Heart right ventricle (tissue), 16 donors: ENCODE measurements around the gene SMARCA2. TPM values are rescaled to one million over a fixed set of nuclear protein-coding genes. Genes with fewer than 3 reads are reported as not detected.

Source experiments
- ATAC-seq, 8 donors: fragments of 200-7000 bp; cut with Tn5 transposase; one replicate each; pipeline ENCODE4 v1.9.1; 2020; ENCODE audit warnings: mild to moderate bottlenecking in 8 of 8, moderate library complexity in 8 of 8, moderate number of reproducible peaks in 1 of 8
- DNase-seq, 2 donors: peaks; one replicate each; pipeline ENCODE4 v3.0.0-alpha.2; 2020
- H3K27ac ChIP-seq, 10 donors: fragments of 200-600 bp; sonication (generic) in 2 of 10; one replicate each; pipeline versions ENCODE4 v1.5.0 to v1.8.0; 2020 to 2022; ENCODE audit warnings: mild to moderate bottlenecking in 3 of 10
- H3K27me3 ChIP-seq, 7 donors: fragments of 200-600 bp; one replicate each; pipeline ENCODE4 v1.8.0; 2021 to 2022; ENCODE audit warnings: mild to moderate bottlenecking in 2 of 7
- H3K36me3 ChIP-seq, 9 donors: fragments of 200-600 bp; sonication (generic) in 1 of 9; one replicate each; pipeline versions ENCODE4 v1.5.0 to v1.8.0; 2020 to 2022; ENCODE audit warnings: mild to moderate bottlenecking in 2 of 9
- H3K4me1 ChIP-seq, 9 donors: fragments of 200-600 bp; sonication (generic) in 1 of 9; one replicate each; pipeline versions ENCODE4 v1.5.0 to v1.8.0; 2020 to 2022; ENCODE audit warnings: mild to moderate bottlenecking in 4 of 9
- H3K4me3 ChIP-seq, 10 donors: fragments of 200-600 bp; sonication (generic) in 2 of 10; one replicate each; pipeline versions ENCODE4 v1.5.0 to v1.8.0; 2020 to 2022; ENCODE audit warnings: mild to moderate bottlenecking in 7 of 10, moderate library complexity in 2 of 10
- H3K9me3 ChIP-seq, 11 donors: fragments of 200-600 bp in 10 of 11; sonication (generic) in 2 of 11; one replicate each; pipeline versions ENCODE4 v1.5.0 to v1.8.0; 2013 to 2022; ENCODE audit warnings: mild to moderate bottlenecking in 2 of 11, control low read depth in 1 of 11, moderate library complexity in 1 of 11
- WGBS, 2 donors: extraction: QIAGEN DNeasy Blood & Tissue Kit; methylation state at CpG; one replicate each; pipeline ENCODE4 v1.1.7; 2013; ENCODE audit warnings: inconsistent platforms in 1 of 2; 5-methylcytosine and 5-hydroxymethylcytosine counted together
- intact Hi-C, 10 donors: fragments of 100-400 bp; cut with DNase I; formaldehyde crosslinking; loops; one replicate each; pipeline versions ENCODE4 v1.11.1 to v1.14.2; 2022
- polyA plus RNA-seq, 2 donors: library from polyadenylated mRNA; stranded (reverse); fragments of 200-250 nt; gene quantifications; one replicate each; pipeline ENCODE4 v1.2.3, GENCODE V29; 2013
- total RNA-seq, 10 donors: library from RNA; stranded (reverse); fragmentation: NEBNext Ultra II Directional in 3 of 10; extraction: Animal tissue kit (Norgen Biotek cat#: 25700) in 3 of 10; gene quantifications; one replicate each; pipeline versions ENCODE4 v1.2.1 to v1.2.4, GENCODE V29; 2021 to 2023
- TF ChIP-seq, protein P1 (sequence below), 9 donors: fragments of 200-600 bp; sonication (generic) in 2 of 9; IDR thresholded peaks; one replicate each; pipeline versions ENCODE4 v1.5.0 to v1.8.0; 2021 to 2022; ENCODE audit warnings: antibody characterized with exemption in 9 of 9, mild to moderate bottlenecking in 5 of 9, moderate library complexity in 1 of 9
- donor health status: Arrhythmogenic right ventricular cardiomyopathy.
- donor health status: ischemic (EF 13 %, LVEDD 7.1; RV severe dilation, severe dysfunction).
- donor health status: healthy with polysubstance abuse.
- donor health status: DM: no; HTN: yes; CAD: no.
- donor health status: DM: no; HTN: no; CAD: no.
- donor health status: ischemic (EF 25% LVEDD 6.9; RV normal size, moderate dysfunction).
- donor health status: ischemic (EF 25% LVEDD 5.7; RV mildly dilated, moderate dysfunction).
- donor health status: healthy.
- donor health status: DM: yes; HTN: yes; CAD: no.
- donor health status: Ischemic cardiomyopathy.
- donor health status: ischemic (EF 35%, LVEDD 5.7; RV mildly dilated, moderate dysfunction).
- donor health status: nonischemic (EF 11% LVEDD 7.7; RV severe dilation, severe dysfunction).
- donor health status: DM: yes; HTN: yes; CAD: no.
- donor health status: PGD.
- donor health status: ischemic (EF 29% LVEDD 5.4; RV normal size, mild dysfunction).
- donor health status: nonischemic (EF 23%, LVEDD 6.1; RV moderate dilation, normal function).

Gene SMARCA2
- total and polyA plus RNA-seq, 12 donors: 26.5 to 140 (median 105) TPM

DNA sequence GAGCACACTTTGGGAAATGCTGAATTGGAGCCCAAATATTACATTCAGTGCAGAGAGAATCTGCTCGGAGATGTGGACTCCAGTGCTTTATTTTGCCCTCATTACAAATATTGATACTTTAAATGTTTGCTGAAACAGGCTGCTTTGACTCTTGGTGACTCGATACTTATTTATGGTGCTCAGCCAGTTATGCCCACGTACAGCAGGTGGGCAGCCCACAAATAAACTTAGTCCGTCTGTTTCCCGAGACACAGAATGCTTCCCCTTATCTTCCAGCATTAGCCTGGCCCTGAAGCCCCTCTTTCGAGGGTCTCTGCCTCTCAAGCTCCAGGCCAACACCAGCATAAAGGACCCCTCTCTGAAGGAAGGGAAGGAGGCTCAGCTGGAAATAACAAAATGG is 158.7 kb downstream of the SMARCA2 start:
- Histone ChIP-seq H3K36me3 (peaks cover 0 to 47% (median 6%) of the 10 kb centered on the region in 9 donors), H3K27me3 (no peaks in the 10 kb centered on the region), H3K4me3 (no peak overlapping the region), H3K9me3 (no peaks in the 10 kb centered on the region), H3K4me1 (peaks cover 0 to 16% (median 4%) of the 10 kb centered on the region in 9 donors), H3K27ac (no peak overlapping the region)
- TF ChIP-seq, protein P1, sequence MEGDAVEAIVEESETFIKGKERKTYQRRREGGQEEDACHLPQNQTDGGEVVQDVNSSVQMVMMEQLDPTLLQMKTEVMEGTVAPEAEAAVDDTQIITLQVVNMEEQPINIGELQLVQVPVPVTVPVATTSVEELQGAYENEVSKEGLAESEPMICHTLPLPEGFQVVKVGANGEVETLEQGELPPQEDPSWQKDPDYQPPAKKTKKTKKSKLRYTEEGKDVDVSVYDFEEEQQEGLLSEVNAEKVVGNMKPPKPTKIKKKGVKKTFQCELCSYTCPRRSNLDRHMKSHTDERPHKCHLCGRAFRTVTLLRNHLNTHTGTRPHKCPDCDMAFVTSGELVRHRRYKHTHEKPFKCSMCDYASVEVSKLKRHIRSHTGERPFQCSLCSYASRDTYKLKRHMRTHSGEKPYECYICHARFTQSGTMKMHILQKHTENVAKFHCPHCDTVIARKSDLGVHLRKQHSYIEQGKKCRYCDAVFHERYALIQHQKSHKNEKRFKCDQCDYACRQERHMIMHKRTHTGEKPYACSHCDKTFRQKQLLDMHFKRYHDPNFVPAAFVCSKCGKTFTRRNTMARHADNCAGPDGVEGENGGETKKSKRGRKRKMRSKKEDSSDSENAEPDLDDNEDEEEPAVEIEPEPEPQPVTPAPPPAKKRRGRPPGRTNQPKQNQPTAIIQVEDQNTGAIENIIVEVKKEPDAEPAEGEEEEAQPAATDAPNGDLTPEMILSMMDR (IDR thresholded peaks at IDR 0.05): no peak
- ATAC-seq (no peak), DNase-seq (no peak)
- intact Hi-C loops: no loop called here
- WGBS, 2 donors: 87 to 93% methylated on average over 6 of the region's 6 CpGs

DNA sequence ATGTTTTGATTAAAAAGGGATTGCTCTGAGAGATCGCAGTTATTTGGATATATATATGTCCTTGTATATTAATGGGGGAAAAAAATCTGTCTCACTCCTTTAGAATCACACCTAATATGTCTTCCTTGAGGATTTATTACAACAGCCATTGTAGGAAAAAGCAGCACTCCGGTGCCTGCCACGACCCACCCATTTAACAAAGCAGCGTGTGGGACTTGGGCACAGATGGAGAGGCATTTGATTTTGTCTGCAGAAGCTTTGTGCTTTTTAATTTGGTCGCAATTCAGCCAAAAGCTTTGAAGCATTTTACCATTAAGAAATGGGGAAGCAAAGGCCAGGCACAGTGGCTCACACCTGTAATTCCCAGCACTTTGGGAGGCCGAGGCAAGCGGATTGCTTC is 159.2 kb downstream of the SMARCA2 start:
- DNase-seq (no peak), ATAC-seq (no peak)
- Histone ChIP-seq H3K4me1 (peaks cover 0 to 18% (median 4%) of the 10 kb centered on the region in 9 donors), H3K4me3 (no peak overlapping the region), H3K36me3 (peaks cover 0 to 42% (median 6%) of the 10 kb centered on the region in 9 donors), H3K27ac (no peak overlapping the region), H3K27me3 (no peaks in the 10 kb centered on the region), H3K9me3 (no peaks in the 10 kb centered on the region)
- TF ChIP-seq, protein P1 (IDR thresholded peaks at IDR 0.05): no peak
- intact Hi-C loops: no loop called here
- WGBS, 2 donors: 96% methylated on average over 7 of the region's 7 CpGs

DNA sequence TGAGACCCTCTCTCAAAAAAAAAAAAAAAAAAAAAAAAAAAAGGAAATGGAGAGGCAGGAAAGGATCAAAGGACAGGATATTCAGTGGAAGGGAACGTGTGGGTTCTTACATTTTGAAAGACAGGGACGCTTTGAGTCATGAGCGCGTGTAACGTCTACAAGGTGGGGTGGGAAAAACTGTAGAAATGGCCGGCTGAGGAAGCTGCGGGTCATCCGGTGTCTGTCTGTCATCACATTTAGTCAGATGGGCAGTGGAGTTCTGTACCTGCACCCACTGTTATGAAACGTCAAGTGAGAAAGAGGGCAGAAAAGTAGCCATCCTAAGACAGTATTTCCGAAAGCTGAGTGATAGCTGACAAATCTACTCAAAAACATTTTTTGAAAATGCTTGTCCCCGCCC is 159.8 kb downstream of the SMARCA2 start:
- Histone ChIP-seq H3K27me3 (no peaks in the 10 kb centered on the region), H3K4me3 (no peak overlapping the region), H3K9me3 (no peaks in the 10 kb centered on the region), H3K27ac (no peak overlapping the region), H3K4me1 (peaks cover 0 to 20% (median 4%) of the 10 kb centered on the region in 9 donors), H3K36me3 (peaks cover 0 to 36% (median 6%) of the 10 kb centered on the region in 9 donors)
- TF ChIP-seq, protein P1 (IDR thresholded peaks at IDR 0.05): no peak
- no peak for DNase-seq
- 61 to 71% methylated on average over 11 of the region's 11 CpGs for WGBS, 2 donors
- no peak for ATAC-seq
- intact Hi-C loops: loop anchor here in 1 of 10 donors (5.0 kb wide), 1 partner anchor 43 kb away; no protein-coding TSS in a partner anchor

DNA sequence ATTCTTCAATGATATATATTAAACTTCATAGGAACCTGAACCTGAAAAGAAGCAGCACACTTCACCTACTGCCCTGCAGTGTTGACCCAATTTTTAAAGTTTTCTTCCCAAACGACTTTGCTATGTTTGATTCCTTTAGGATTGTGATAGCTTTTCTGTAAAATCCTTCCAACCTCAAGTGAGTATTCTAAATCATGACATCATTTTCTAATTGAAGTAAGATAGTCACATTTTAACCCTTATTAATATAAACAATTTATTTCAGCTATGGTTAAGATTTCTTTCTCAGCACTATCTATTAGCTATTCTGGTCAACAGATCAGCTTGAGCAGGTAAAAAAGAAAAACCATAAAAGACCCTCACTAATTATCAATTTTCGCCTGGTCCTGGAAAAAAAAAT is 162.0 kb downstream of the SMARCA2 start:
- Histone ChIP-seq H3K27ac (no peak overlapping the region), H3K9me3 (no peaks in the 10 kb centered on the region), H3K27me3 (no peaks in the 10 kb centered on the region), H3K4me1 (peaks cover 0 to 20% (median 4%) of the 10 kb centered on the region in 9 donors), H3K4me3 (no peak overlapping the region), H3K36me3 (peaks cover 0 to 26% (median 4%) of the 10 kb centered on the region in 9 donors)
- TF ChIP-seq, protein P1 (IDR thresholded peaks at IDR 0.05): no peak
- WGBS, 2 donors: 84% methylated on average over 2 of the region's 2 CpGs
- no peak for ATAC-seq
- DNase-seq: no peak
- intact Hi-C loops: loop anchor here in 1 of 10 donors (5.0 kb wide), 1 partner anchor 45 kb away; no protein-coding TSS in a partner anchor
